EL (cell line): ENCODE measurements around the gene ERN1.

Experiments
- DNase-seq: peaks from one replicate; pipeline ENCODE4 v3.0.0-alpha.2; 2016

Gene ERN1

GRCh38 chr17:64083093-64083492, 46.9 kb downstream of the ERN1 start:
- no peak for DNase-seq

- peak; percentile 76 for DNase-seq
These were observed 47.8 kb downstream of the ERN1 start for GRCh38 chr17:64081802-64082799.

- DNase-seq: no peak
These were observed 49.7 kb downstream of the ERN1 start for GRCh38 chr17:64080174-64080618.

- DNase-seq: no peak
These were observed 52.6 kb downstream of the ERN1 start for GRCh38 chr17:64077379-64077778.

- no peak for DNase-seq
These were observed 54.0 kb downstream of the ERN1 start for GRCh38 chr17:64075913-64076312.

GRCh38 chr17:64074704-64075426, 55.1 kb downstream of the ERN1 start:
- DNase-seq: peak; percentile 68

GRCh38 chr17:64073771-64074703, 55.9 kb downstream of the ERN1 start:
- no peak for DNase-seq

GRCh38 chr17:64071111-64071510, 58.8 kb downstream of the ERN1 start:
- no peak for DNase-seq

GRCh38 chr17:64070213-64070612, 59.7 kb downstream of the ERN1 start:
- no peak for DNase-seq

GRCh38 chr17:64069143-64069542, 60.8 kb downstream of the ERN1 start:
- no peak for DNase-seq

- DNase-seq: no peak
These were observed 62.3 kb downstream of the ERN1 start for GRCh38 chr17:64067657-64068056.

GRCh38 chr17:64066716-64067115, 63.2 kb downstream of the ERN1 start:
- DNase-seq: no peak

GRCh38 chr17:64065161-64065560, 64.8 kb downstream of the ERN1 start:
- no peak for DNase-seq

- no peak for DNase-seq
These were observed 65.6 kb downstream of the ERN1 start for GRCh38 chr17:64064331-64064730.

- DNase-seq: no peak
These were observed 66.1 kb downstream of the ERN1 start for GRCh38 chr17:64063766-64064224.

GRCh38 chr17:64063088-64063487, 66.9 kb downstream of the ERN1 start:
- no peak for DNase-seq

- DNase-seq: no peak
These were observed 68.6 kb downstream of the ERN1 start for GRCh38 chr17:64061178-64061898.

- DNase-seq: no peak
These were observed 69.6 kb downstream of the ERN1 start for GRCh38 chr17:64060331-64060730.

GRCh38 chr17:64059756-64060155, 70.2 kb downstream of the ERN1 start:
- no peak for DNase-seq

GRCh38 chr17:64058621-64059020, 71.3 kb downstream of the ERN1 start:
- no peak for DNase-seq

GRCh38 chr17:64057701-64058263, 72.2 kb downstream of the ERN1 start:
- DNase-seq: no peak
